Liver (tissue), 9 donors: ENCODE results near the gene BFAR. TPM values are rescaled to one million over a fixed set of nuclear protein-coding genes. Genes with fewer than 3 reads are reported as not detected.

ENCODE experiments used
- DNase-seq: peaks from one replicate; pipeline ENCODE4 v3.0.0-alpha.2; 2017; ENCODE audit warnings: low spot score
- H3K27ac ChIP-seq, 2 donors: one replicate each; pipeline ENCODE4 v1.7.0; 2013; ENCODE audit warnings: inconsistent platforms in 2 of 2, low read length in 2 of 2, control low read depth in 1 of 2, low read depth in 1 of 2, mild to moderate bottlenecking in 1 of 2
- H3K27me3 ChIP-seq, 4 donors: one replicate each; pipeline versions ENCODE4 v1.6.1 to v1.7.0; 2013; ENCODE audit warnings: low read length in 3 of 4, inconsistent platforms in 1 of 4, mild to moderate bottlenecking in 1 of 4, moderate library complexity in 1 of 4; ENCODE audit not compliant: control insufficient read depth in 4 of 4, insufficient read depth in 4 of 4
- H3K36me3 ChIP-seq, 4 donors: one replicate each; pipeline versions ENCODE4 v1.6.1 to v1.7.0; 2013; ENCODE audit warnings: low read length in 3 of 4, mild to moderate bottlenecking in 3 of 4, low read depth in 1 of 4, moderate library complexity in 1 of 4; ENCODE audit not compliant: control insufficient read depth in 4 of 4, insufficient read depth in 3 of 4
- H3K4me1 ChIP-seq, 4 donors: one replicate each; pipeline versions ENCODE4 v1.6.1 to v1.7.0; 2013; ENCODE audit warnings: low read length in 3 of 4, mild to moderate bottlenecking in 3 of 4, moderate library complexity in 1 of 4; ENCODE audit not compliant: control insufficient read depth in 4 of 4, insufficient read depth in 4 of 4
- H3K4me3 ChIP-seq, 3 donors: one replicate each; pipeline versions ENCODE4 v1.6.1 to v1.7.0; 2013; ENCODE audit warnings: low read length in 3 of 3, control low read depth in 1 of 3, low read depth in 1 of 3, mild to moderate bottlenecking in 1 of 3
- H3K9ac ChIP-seq, 2 donors: one replicate each; pipeline ENCODE4 v1.7.0; 2013; ENCODE audit warnings: low read length in 2 of 2, mild to moderate bottlenecking in 2 of 2, moderate library complexity in 2 of 2, control low read depth in 1 of 2, low read depth in 1 of 2
- H3K9me3 ChIP-seq, 4 donors: one replicate each; pipeline versions ENCODE4 v1.6.1 to v1.7.0; 2013; ENCODE audit warnings: low read length in 3 of 4; ENCODE audit not compliant: control insufficient read depth in 4 of 4
- ATF3 ChIP-seq: IDR thresholded peaks from 2 replicates; pipeline ENCODE4 v1.6.1; 2016; ENCODE audit warnings: antibody characterized with exemption
- CTCF ChIP-seq: fragments of 150-350 bp; IDR thresholded peaks from 2 replicates; pipeline ENCODE4 v1.5.1; 2017; ENCODE audit warnings: improper control_type of control experiment, low read depth, low read length; ENCODE audit not compliant: missing input control
- EGR1 ChIP-seq, 2 donors: IDR thresholded peaks; 2 replicates each; pipeline ENCODE4 v1.6.1; 2016 to 2018; ENCODE audit warnings: antibody characterized with exemption in 2 of 2, low read depth in 2 of 2
- FOXA1 ChIP-seq: IDR thresholded peaks from 2 replicates; pipeline ENCODE4 v1.6.1; 2016; ENCODE audit warnings: antibody characterized with exemption
- FOXA2 ChIP-seq: IDR thresholded peaks from 2 replicates; pipeline ENCODE4 v1.6.1; 2016; ENCODE audit warnings: antibody characterized with exemption
- GABPA ChIP-seq, 2 donors: IDR thresholded peaks in 1 of 2; conservative IDR thresholded peaks in 1 of 2; 2 replicates each; pipeline ENCODE4 v1.6.1; 2016; ENCODE audit warnings: antibody characterized with exemption in 2 of 2, mild to moderate bottlenecking in 1 of 2, moderate library complexity in 1 of 2
- HNF4G ChIP-seq: IDR thresholded peaks from 2 replicates; pipeline ENCODE4 v1.6.1; 2016; ENCODE audit warnings: antibody characterized with exemption
- MAX ChIP-seq: IDR thresholded peaks from 2 replicates; pipeline ENCODE4 v1.6.1; 2016; ENCODE audit warnings: antibody characterized with exemption
- NR2F2 ChIP-seq: IDR thresholded peaks from 2 replicates; pipeline ENCODE4 v1.6.1; 2016; ENCODE audit warnings: antibody characterized with exemption
- RXRA ChIP-seq, 2 donors: IDR thresholded peaks; 2 replicates each; pipeline ENCODE4 v1.6.1; 2017 to 2018; ENCODE audit warnings: antibody characterized with exemption in 2 of 2, mild to moderate bottlenecking in 1 of 2
- SP1 ChIP-seq: IDR thresholded peaks from 2 replicates; pipeline ENCODE4 v1.6.1; 2018; ENCODE audit warnings: antibody characterized with exemption, mild to moderate bottlenecking
- ZBTB33 ChIP-seq: IDR thresholded peaks from 2 replicates; pipeline ENCODE4 v1.6.1; 2016; ENCODE audit warnings: antibody characterized with exemption
- WGBS: extraction: QIAGEN DNeasy Blood & Tissue Kit; methylation state at CpG from one replicate; pipeline ENCODE4 v1.1.7; 2013; 5-methylcytosine and 5-hydroxymethylcytosine counted together
- polyA plus RNA-seq, 2 donors: library from polyadenylated mRNA; stranded (reverse) in 1 of 2; unstranded in 1 of 2; fragments of 200-250 nt in 1 of 2; fragments of >200 nt in 1 of 2; fragmentation: Nextera tagmentation in 1 of 2; extraction: Ambion mirVana in 1 of 2; gene quantifications; one replicate each; pipeline versions ENCODE4 v1.2.1 to v1.2.3, GENCODE V29; 2013 to 2015
- total RNA-seq, 2 donors: library from RNA; depleted of rRNA; stranded (reverse); fragments of >200 nt; gene quantifications; one replicate each; pipeline ENCODE4 v1.2.3, GENCODE V29; 2014
- donor health status: healthy.
- donor health status: healthy.
- donor health status: healthy.
- donor health status: healthy.
- donor health status: healthy.

BFAR gene
- total and polyA plus RNA-seq, 4 donors = 13.3 to 24.7 (median 20.3) TPM

GRCh38 chr16:14649816-14650215, 17.1 kb downstream of the BFAR start (continued):
- TF ChIP-seq CTCF (no peak), MAX (no peak), RXRA (IDR thresholded peaks at IDR 0.05) (no peak), EGR1 (IDR thresholded peaks at IDR 0.05; ENCODE audit: low read depth in 2 of 2) (no peak), FOXA2 (no peak)

GRCh38 chr16:14650629-14651028, 17.9 kb downstream of the BFAR start:
- H3K27me3 ChIP-seq = no peaks in the 10 kb centered on the region
- H3K9me3 ChIP-seq = no peaks in the 10 kb centered on the region
- H3K27ac ChIP-seq = no peak overlapping the region
- no peaks in the 10 kb centered on the region for H3K4me1 ChIP-seq
- WGBS = 90% methylated on average over 6 of the region's 6 CpGs
- no peak for DNase-seq
- H3K4me3 ChIP-seq = no peak overlapping the region
- H3K9ac ChIP-seq = no peak overlapping the region
- H3K36me3 ChIP-seq = peaks cover 20 to 65% (median 40%) of the 10 kb centered on the region in 4 donors
- TF ChIP-seq MAX = no peak

- DNase-seq = no peak
- peaks cover 14 to 68% (median 42%) of the 10 kb centered on the region in 4 donors for H3K36me3 ChIP-seq
- H3K4me3 ChIP-seq = no peak overlapping the region
- no peaks in the 10 kb centered on the region for H3K27me3 ChIP-seq
- WGBS = 97% methylated on average over 2 of the region's 2 CpGs
- H3K9me3 ChIP-seq = no peaks in the 10 kb centered on the region
- no peak overlapping the region for H3K27ac ChIP-seq
- TF ChIP-seq ATF3 (no peak), HNF4G (no peak), SP1 (no peak), ZBTB33 (no peak), RXRA (IDR thresholded peaks at IDR 0.05) (no peak), NR2F2 (no peak), GABPA (IDR thresholded peaks at IDR 0.05 in 1 of 2, conservative IDR thresholded peaks at IDR 0.05 in 1 of 2) (no peak), FOXA1 (no peak)
- H3K4me1 ChIP-seq = no peaks in the 10 kb centered on the region
- no peak overlapping the region for H3K9ac ChIP-seq
Observed at GRCh38 chr16:14652726-14653125, 20.0 kb downstream of the BFAR start.

GRCh38 chr16:14658063-14658462, 25.3 kb downstream of the BFAR start:
- no peak for DNase-seq
- Histone ChIP-seq H3K27ac (no peak overlapping the region), H3K9me3 (no peaks in the 10 kb centered on the region), H3K4me3 (no peak overlapping the region), H3K36me3 (peaks cover 10 to 46% (median 26%) of the 10 kb centered on the region in 4 donors), H3K4me1 (no peaks in the 10 kb centered on the region), H3K9ac (no peak overlapping the region), H3K27me3 (no peaks in the 10 kb centered on the region)
- WGBS = 88% methylated on average over 2 of the region's 2 CpGs
- TF ChIP-seq FOXA1 (no peak), MAX (no peak), SP1 (no peak), ATF3 (no peak), NR2F2 (no peak), CTCF (no peak), EGR1 (IDR thresholded peaks at IDR 0.05; ENCODE audit: low read depth in 2 of 2) (no peak)
